HEK293T (cell line): ENCODE measurements around the gene DNAJC15.

Experiments used
- ARNT ChIP-seq: fragments of 450-650 bp; IDR thresholded peaks from 2 replicates; pipeline ENCODE4 v1.6.1; 2017; ENCODE audit warnings: mild to moderate bottlenecking
- BHLHE40 ChIP-seq: fragments of 450-650 bp; IDR thresholded peaks from 2 replicates; pipeline ENCODE4 v1.6.1; 2016; ENCODE audit warnings: mild to moderate bottlenecking, moderate library complexity, borderline replicate concordance
- ELF4 ChIP-seq: fragments of 450-650 bp; IDR thresholded peaks from 2 replicates; pipeline ENCODE4 v1.6.1; 2017; ENCODE audit warnings: antibody characterized with exemption
- FOXA1 ChIP-seq: fragments of 450-650 bp; IDR thresholded peaks from 2 replicates; pipeline ENCODE4 v1.6.1; 2016; ENCODE audit warnings: mild to moderate bottlenecking
- FOXK2 ChIP-seq: fragments of 450-650 bp; IDR thresholded peaks from 2 replicates; pipeline ENCODE4 v1.6.1; 2016; ENCODE audit warnings: mild to moderate bottlenecking
- FOXM1 ChIP-seq: fragments of 450-650 bp; IDR thresholded peaks from 2 replicates; pipeline ENCODE4 v1.6.1; 2017; ENCODE audit warnings: mild to moderate bottlenecking, borderline replicate concordance
- HDGF ChIP-seq: fragments of 450-650 bp; IDR thresholded peaks from 2 replicates; pipeline ENCODE4 v1.6.1; 2017; ENCODE audit warnings: antibody characterized with exemption, borderline replicate concordance
- NFRKB ChIP-seq: fragments of 450-650 bp; IDR thresholded peaks from 2 replicates; pipeline ENCODE4 v1.6.1; 2016; ENCODE audit warnings: mild to moderate bottlenecking, moderate library complexity
- PKNOX1 ChIP-seq: fragments of 450-650 bp; IDR thresholded peaks from 2 replicates; pipeline ENCODE4 v1.6.1; 2016
- SP1 ChIP-seq: fragments of 450-650 bp; IDR thresholded peaks from 2 replicates; pipeline ENCODE4 v1.6.1; 2017
- SUZ12 ChIP-seq: fragments of 450-650 bp; IDR thresholded peaks from 2 replicates; pipeline ENCODE4 v1.6.1; 2016; ENCODE audit warnings: mild to moderate bottlenecking
- TARDBP ChIP-seq: fragments of 450-650 bp; IDR thresholded peaks from 2 replicates; pipeline ENCODE4 v1.6.1; 2016
- ZNF384 ChIP-seq: fragments of 450-650 bp; IDR thresholded peaks from 2 replicates; pipeline ENCODE4 v1.6.1; 2016

- TF ChIP-seq FOXM1 (no peak), SUZ12 (no peak), SP1 (no peak), FOXA1 (no peak), ELF4 (no peak), FOXK2 (no peak), TARDBP (no peak), BHLHE40 (no peak), HDGF (no peak), ZNF384 (no peak), NFRKB (no peak), ARNT (no peak), PKNOX1 (no peak)
Measured at GRCh38 chr13:43157796-43158195, 134.4 kb downstream of the DNAJC15 start.
